ENCODE results near the gene TCF7L2.

DNA sequence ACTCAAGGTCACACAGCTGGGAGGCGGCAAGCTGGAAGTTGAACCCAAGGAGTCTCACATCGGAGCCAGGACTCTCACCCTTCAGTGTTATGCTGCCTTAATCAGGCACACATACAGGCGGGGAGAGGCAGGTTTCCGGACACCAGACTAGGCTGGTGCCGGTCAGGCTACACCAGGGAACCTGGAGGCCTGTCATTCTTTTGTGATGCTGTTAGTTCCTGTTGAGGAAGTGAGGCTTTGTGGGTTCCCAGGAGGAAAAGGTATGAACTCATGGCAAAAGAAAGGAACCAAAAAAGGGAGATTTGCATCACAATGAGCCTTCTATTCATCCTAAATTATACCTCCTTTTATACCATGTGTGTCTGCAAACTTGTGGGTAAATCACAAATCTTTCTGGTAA is 103.8 kb downstream of the TCF7L2 start:
- TF ChIP-seq CTCF (conservative IDR thresholded peaks at IDR 0.05; ENCODE audit: low read depth, low read length) (no peak), EZH2 (IDR thresholded peaks at IDR 0.05; ENCODE audit: low read length, unreplicated experiment) (no peak)

Measured in PC-3 (cell line).